Measurements from ENCODE around the gene FLNC. TPM values are rescaled to one million over a fixed set of nuclear protein-coding genes. Genes with fewer than 3 reads are reported as not detected.

The FLNC gene
- total and polyA plus RNA-seq, 8 donors = 14.3 to 34.7 (median 23.6) TPM

DNA sequence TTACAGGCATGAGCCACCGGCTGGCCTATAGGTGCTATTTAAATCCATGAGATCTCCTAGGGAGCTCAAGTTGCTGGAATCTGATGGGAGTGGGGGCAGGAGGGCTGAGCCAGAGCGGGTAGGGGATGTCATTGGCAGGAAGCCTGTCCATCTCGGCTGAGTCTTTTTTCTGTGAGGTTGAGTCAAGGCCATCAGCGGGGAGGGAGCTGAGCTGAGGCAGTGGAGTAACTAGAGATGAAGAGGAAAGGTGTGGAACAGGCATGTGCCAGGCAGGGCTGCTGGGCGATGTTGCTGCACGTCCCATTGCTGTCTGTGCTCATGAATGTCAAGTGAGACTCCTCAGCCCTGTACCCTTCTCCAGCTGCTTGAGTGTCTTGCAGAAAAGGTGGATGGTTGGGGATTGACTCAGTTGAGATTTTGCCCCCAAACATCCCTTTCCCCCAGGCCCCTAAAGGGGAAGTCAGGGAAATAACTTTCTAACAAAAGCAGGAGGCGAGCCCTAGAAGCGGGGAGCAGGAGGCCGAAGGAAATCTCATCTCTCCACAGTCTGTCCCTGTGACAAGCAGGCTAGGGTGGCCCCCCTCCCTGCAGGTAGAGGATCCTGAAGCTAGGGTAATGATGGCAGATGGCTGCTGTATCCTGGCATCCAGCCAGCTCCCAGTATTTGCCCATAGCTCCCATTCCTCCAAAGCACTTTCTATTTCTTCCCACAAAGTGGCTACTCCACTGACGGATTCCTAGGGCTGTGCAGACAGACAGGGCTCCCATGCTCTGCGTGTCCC is 37.8 kb downstream of the FLNC start:
- intact Hi-C loops (cut with DNase I) = no loop called here
- TF ChIP-seq, protein P1, sequence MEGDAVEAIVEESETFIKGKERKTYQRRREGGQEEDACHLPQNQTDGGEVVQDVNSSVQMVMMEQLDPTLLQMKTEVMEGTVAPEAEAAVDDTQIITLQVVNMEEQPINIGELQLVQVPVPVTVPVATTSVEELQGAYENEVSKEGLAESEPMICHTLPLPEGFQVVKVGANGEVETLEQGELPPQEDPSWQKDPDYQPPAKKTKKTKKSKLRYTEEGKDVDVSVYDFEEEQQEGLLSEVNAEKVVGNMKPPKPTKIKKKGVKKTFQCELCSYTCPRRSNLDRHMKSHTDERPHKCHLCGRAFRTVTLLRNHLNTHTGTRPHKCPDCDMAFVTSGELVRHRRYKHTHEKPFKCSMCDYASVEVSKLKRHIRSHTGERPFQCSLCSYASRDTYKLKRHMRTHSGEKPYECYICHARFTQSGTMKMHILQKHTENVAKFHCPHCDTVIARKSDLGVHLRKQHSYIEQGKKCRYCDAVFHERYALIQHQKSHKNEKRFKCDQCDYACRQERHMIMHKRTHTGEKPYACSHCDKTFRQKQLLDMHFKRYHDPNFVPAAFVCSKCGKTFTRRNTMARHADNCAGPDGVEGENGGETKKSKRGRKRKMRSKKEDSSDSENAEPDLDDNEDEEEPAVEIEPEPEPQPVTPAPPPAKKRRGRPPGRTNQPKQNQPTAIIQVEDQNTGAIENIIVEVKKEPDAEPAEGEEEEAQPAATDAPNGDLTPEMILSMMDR (IDR thresholded peaks at IDR 0.05) = no peak
- Histone ChIP-seq H3K4me3 (no peak overlapping the region), H3K27ac (no peak overlapping the region), H3K4me1 (peaks cover 19 to 32% of the 10 kb centered on the region in 2 donors), H3K9me3 (no peaks in the 10 kb centered on the region), H3K27me3 (peaks cover 0 to 25% of the 10 kb centered on the region in 2 donors), H3K36me3 (peaks cover 0 to 21% of the 10 kb centered on the region in 2 donors)
- DNase-seq = no peak
- ATAC-seq = no peak

DNA sequence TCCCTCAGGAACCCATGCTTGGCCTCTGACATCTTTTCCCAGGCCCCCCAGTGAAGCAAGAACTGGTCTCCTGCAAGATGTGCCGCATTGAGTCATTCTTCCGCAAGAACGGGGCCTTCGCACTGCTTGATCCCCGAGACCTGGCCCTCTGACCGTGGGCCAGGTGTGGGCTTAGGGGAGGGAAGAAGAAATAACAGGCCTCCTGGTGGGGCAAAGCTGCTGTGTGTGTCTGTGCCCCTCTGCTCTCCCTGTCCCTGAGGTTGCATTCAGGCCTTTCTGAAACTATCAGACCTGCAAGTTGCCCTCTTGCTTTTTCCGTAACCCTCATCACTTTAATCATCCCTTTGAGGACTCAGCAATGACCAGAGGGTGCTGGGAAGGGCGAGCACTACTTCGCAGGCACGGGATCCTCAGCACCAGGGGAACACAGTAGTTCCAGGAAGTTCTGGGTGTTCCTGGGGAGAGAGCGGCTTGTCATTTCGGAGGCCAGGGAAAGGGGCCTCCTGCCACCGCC is 38.5 kb downstream of the FLNC start:
- H3K27ac ChIP-seq = no peak overlapping the region
- H3K36me3 ChIP-seq = peaks cover 0 to 21% of the 10 kb centered on the region in 2 donors
- DNase-seq = no peak
- peaks cover 14 to 28% of the 10 kb centered on the region in 2 donors for H3K4me1 ChIP-seq
- intact Hi-C loops (cut with DNase I) = no loop called here
- TF ChIP-seq, protein P1 (IDR thresholded peaks at IDR 0.05) = no peak
- peak overlapping the region; percentile 47 to 56 for H3K4me3 ChIP-seq
- peaks cover 0 to 25% of the 10 kb centered on the region in 2 donors for H3K27me3 ChIP-seq
- H3K9me3 ChIP-seq = no peaks in the 10 kb centered on the region
- peak; percentile 35 for ATAC-seq

- no peaks in the 10 kb centered on the region for H3K9me3 ChIP-seq
- peaks cover 0 to 21% of the 10 kb centered on the region in 2 donors for H3K36me3 ChIP-seq
- ATAC-seq (peak; percentile 90), DNase-seq (peak in 2 of 4 donors; percentile 64 to 89)
- TF ChIP-seq, protein P1 (IDR thresholded peaks at IDR 0.05) = peak in 1 of 2 donors; percentile 10
- H3K27me3 ChIP-seq = peaks cover 0 to 29% of the 10 kb centered on the region in 2 donors
- H3K27ac ChIP-seq = no peak overlapping the region
- peaks cover 8 to 22% of the 10 kb centered on the region in 2 donors for H3K4me1 ChIP-seq
- H3K4me3 ChIP-seq = peak overlapping the region; percentile 47 to 56
- intact Hi-C loops (cut with DNase I) = no loop called here
Observed at GRCh38 chr7:128869138-128869943, 39.1 kb downstream of the FLNC start.

GRCh38 chr7:128869944-128870285 is 39.7 kb downstream of the FLNC start:
- intact Hi-C loops (cut with DNase I) = no loop called here
- H3K9me3 ChIP-seq = no peaks in the 10 kb centered on the region
- DNase-seq (no peak), ATAC-seq (no peak)
- H3K4me1 ChIP-seq = peaks cover 7 to 21% of the 10 kb centered on the region in 2 donors
- TF ChIP-seq, protein P1 (IDR thresholded peaks at IDR 0.05) = no peak
- H3K4me3 ChIP-seq = peak overlapping the region; percentile 47 to 56
- H3K27me3 ChIP-seq = peaks cover 0 to 31% of the 10 kb centered on the region in 2 donors
- no peak overlapping the region for H3K27ac ChIP-seq
- peaks cover 0 to 21% of the 10 kb centered on the region in 2 donors for H3K36me3 ChIP-seq

DNA sequence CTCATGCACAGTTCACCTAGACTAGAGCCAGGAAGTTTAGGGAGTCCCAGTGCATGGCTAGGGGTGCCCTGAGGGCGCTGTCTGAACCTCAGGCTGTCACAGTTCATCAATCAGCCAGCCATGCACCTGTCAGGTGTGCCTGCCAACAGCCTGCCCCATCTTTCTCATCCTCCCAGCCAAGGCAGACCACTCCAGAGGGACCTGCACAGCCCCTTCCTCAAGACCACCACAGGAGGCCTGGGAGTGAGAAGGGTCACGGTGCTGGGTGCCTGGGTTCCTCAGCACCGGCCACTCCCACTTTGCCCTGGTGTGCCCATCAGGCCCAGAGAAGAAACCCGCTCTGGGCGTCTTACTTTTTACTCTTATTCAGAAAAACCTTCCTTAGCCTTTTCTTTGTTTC is 40.8 kb downstream of the FLNC start:
- Histone ChIP-seq H3K4me1 (peaks cover 7 to 21% of the 10 kb centered on the region in 2 donors), H3K36me3 (peaks cover 0 to 9% of the 10 kb centered on the region in 2 donors), H3K27ac (no peak overlapping the region), H3K9me3 (no peaks in the 10 kb centered on the region), H3K4me3 (no peak overlapping the region), H3K27me3 (peaks cover 0 to 31% of the 10 kb centered on the region in 2 donors)
- TF ChIP-seq, protein P1 (IDR thresholded peaks at IDR 0.05) = no peak
- intact Hi-C loops (cut with DNase I) = no loop called here
- ATAC-seq = no peak
- no peak for DNase-seq
